Activated CD4-positive, alpha-beta T cell treated with anti-CD3 and anti-CD28 coated beads, Interleukin-2, amount 50 U/mL, for 1 hour (primary cell): ENCODE data around the gene SAMHD1.
"Not testable (repeated sequence)": the region's sequence is repeated elsewhere in the genome, so short reads cannot be mapped to it uniquely, and the experiment has no call there.

Experiments used
- DNase-seq: peaks from one replicate; pipeline ENCODE4 v3.0.0-alpha.2; 2020

SAMHD1 gene

GRCh38 chr20:36951979-36952738 is 651 bp upstream of the SAMHD1 start:
- no peak for DNase-seq

DNA sequence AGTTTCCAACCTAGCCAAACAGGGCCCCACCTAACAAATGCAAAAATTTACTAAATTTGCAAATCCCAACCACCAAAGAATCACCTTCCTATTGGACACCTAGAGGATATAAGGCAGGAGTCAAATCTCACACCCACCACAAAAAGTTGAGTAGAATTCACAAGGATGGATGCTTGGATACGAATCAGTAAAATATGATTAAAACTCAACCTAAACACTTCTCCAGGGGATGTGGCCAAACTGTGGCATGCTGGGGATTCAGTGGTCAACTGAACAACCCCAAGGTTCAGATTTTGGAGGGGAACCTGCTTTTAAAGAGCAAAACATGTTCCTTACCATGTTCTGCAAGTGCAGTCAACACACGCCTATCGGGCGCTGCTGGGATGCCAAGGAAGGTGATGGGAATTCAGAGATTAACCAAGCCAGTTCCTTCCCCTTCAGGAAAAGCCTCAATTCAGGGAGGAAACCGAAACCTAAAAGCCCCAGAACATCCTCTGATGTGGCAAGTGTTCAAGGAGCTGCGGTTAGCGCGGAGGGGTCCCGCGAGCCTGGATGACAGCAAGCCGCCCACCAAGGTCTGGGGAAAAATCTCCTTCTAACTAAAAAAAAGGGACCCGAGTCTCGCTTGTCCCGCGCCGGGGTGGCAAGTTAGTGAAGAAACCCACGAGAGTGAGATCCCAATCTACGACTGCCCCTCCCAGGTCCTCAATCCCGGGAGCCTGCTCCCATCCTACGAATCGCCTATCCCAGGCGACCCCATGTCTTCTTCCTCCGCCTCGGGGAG is 902 bp downstream of the SAMHD1 start:
- no peak for DNase-seq

DNA sequence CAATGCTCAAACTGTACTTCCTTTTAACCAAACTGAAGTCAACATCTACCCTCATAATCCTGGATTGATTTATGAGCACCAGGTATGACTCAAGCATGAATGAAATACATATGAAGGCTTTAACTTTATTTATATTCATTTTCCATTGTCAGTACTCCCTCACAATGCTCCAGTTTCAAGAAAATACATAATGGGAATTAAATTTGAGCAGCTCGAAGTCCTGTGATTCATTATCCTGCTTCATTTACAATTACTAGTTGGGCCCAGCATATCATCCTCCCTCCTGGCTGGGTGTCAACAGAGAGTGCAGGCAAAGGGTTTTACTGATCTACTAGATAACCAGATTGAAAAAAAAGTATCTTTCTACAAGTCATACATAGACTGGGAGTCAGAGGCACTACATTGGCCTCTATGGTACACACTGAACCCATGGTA is 10.1 kb downstream of the SAMHD1 start:
- no peak for DNase-seq

DNA sequence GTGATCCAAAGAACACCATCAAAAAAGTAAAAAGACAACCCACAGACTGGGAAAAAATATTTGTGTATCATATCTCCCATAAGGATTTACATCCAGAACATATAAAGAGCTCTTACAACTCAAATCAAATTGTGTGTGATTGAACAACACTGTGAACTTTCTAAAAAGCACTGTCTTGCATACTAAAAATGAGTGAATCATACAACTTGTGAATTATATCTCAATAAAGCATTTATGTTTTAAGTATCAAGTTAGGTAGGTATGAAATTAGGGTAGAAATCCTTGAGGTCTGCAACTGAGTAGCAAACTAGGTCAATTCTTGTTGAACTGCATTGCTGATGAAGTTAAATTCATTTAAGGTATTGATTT is 14.1 kb downstream of the SAMHD1 start:
- DNase-seq: no peak

DNA sequence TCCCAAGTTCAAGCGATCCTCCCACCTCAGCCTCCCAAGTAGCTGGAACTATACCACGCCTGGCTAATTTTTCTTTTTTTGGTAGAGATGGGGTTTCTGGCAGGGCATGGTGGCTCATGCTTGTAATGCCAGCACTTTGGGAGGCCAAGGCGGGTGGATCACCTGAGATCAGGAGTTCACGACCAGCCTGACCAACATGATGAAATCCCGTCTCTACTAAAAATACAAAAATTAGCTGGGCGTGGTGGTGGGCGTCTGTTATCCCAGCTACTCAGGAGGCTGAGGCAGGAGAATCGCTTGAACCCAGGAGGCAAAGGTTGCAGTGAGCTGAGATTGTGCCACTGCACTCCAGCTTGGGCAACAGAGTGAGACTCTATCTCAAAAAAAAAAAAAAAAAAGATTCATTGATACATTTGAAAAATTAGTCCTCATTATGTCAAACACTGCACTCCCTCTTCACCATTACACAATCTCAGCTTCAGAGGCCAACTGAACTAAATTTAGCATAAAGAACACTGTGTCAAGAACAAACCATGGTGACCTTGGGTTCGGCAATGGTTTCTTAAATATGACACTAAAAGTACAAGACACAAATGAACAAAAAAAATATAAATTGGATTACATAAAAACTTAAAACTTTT is 14.6 kb downstream of the SAMHD1 start:
- not testable (repeated sequence) for DNase-seq

DNA sequence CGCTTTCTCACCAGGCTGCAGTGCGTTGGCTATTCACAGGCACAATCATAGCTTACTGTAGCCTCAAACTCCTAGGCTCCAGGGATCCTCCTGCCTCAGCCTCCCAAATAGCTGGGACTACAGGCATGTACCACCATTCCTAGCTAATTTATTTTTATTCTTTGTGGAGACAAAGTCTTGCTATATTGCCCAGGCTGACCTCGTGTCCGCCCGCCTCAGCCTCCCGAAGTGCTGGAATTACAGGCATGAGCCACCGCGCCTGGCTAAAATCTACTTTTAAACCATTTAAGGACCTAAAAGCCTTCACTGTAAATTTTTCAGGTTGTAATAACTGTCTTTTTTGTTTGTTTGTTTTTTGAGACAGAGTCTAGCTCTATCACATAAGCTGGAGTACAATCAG is 15.2 kb downstream of the SAMHD1 start:
- DNase-seq: no peak

DNA sequence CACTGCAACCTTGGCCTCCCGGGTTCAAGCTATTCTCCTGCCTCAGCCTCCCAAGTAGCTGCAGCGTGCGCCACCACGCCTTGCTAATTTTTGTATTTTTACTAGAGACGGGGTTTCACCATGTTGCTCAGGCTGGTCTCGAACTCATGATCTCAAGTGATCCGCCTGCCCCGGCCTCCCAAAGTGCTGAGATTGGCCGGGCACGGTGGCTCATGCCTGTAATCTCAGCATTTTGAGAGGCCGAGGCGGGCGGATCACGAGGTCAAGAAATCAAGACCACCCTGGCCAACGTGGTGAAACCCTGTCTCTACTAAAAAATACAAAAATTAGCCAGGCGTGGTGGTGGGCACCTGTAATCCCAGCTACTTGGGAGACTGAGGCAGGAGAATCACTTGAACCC is 17.9 kb downstream of the SAMHD1 start:
- DNase-seq: not testable (repeated sequence)

GRCh38 chr20:36932476-36933426 is 18.8 kb downstream of the SAMHD1 start:
- no peak for DNase-seq

DNA sequence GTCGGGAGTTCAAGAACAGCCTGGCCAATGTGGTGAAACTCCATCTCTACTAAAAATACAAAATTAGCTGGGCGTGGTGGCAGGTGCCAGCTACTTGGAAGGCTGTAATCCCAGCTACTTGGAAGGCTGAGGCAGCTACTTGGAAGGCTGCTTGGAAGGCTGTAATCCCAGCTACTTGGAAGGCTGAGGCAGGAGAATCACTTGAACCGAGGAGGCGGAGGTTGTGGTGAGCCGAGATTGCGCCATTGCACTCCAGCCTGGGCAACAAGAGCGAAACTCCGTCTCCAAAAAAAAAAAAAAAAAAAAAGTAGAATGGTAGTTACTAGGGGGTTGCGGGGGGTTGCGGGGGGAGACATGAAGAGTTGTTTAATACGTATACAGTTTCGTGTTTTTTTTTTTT is 19.4 kb downstream of the SAMHD1 start:
- DNase-seq: not testable (repeated sequence)

DNA sequence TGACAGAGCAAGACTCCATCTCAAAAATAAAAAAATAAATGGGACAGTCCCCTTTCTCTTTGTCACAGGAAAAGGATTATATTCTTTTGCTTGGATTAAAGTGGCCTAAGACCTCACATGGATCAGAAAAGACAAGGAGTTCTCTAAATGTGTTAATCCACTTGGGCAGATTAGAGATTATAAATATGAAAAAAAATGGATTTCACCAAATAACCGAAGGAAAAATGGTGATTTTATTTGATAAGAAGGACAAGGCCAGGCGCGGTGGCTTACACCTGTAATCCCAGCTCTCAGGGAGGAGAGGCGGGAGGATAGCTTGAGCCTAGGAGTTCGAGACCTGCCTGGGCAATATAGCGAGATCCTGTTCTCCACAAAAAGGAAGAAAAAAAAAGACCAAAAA is 21.8 kb downstream of the SAMHD1 start:
- no peak for DNase-seq

- no peak for DNase-seq
Observed at GRCh38 chr20:36929290-36929689, 22.2 kb downstream of the SAMHD1 start.

DNA sequence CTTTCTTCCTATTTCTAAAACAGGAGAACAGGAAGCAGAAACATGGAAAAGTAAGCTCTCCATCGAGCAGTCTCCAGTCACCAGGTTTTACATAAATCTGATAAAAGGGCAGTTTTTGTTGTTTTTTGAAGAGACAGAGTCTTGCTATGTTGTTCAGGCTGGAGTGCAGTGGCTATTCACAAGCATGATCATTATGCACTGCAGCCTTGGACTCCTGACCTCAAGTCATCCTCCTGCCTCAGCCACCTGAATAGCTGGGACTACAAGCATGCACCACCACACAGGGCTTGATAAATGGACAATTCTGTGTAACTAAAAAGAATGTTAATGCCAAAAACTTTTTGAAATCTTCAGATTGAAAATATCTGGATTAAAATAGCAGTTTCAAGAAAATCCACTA is 23.8 kb downstream of the SAMHD1 start:
- DNase-seq: no peak

- DNase-seq: no peak
Observed at GRCh38 chr20:36926653-36927200, 24.8 kb downstream of the SAMHD1 start.

DNA sequence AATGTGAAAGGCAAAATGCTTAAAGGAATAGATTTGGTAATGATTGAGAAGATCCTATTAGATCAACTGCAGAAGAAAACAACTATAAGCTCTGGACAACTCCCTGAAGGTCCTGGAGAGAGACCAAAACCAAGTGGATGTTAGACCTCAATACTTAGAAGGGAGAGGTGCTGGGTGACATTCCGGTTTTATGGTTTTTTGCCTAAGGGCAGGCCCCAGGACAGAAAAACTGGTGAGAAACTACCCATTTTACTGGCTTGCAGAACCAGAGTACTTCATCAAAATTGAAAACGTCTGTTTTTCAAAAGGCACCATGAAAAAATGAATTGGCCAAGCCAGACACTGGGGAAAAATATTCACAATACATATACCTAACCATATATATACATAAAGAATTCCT is 26.3 kb downstream of the SAMHD1 start:
- DNase-seq: no peak

DNA sequence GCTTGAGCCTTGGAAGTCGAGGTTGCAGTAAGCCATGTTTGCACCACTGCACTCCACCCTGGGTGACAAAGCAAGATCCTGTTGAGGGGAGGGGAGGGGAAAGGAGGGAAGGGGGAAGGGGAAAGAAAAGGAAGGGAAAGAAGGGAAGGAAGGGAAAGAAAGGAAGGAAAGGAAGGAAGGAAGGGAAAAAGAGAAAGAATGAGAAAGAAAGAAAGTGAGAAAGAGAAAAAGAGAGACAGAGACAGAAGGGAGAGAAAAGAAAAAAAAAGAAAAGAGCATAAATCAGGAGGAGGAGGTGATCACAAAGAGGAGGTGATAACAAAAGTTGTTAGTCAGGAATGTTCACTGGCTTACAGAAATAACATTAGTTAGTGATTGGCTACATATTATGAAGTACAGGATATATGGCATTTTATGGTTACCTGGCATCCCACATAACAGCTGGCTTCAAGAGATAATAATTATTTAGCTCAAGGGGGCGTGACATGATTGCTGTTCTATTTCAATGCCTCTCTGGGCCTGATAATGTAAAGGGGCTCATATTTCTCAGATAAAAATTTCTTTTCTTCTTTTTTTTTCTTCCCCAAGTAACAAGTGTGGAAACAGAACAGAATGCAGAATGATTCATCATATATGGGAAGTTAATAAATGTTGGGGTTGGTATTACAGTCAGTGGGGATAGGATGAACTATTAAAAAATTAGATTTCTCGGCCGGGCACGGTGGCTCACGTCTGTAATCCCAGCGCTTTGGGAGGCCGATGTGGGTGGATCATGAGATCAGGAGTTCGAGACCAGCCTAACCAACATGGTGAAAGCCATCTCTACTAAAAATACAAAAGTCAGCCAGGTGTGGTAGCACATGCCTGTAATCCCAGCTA is 27.1 kb downstream of the SAMHD1 start:
- DNase-seq: no peak

GRCh38 chr20:36920334-36920730 is 31.2 kb downstream of the SAMHD1 start:
- DNase-seq: no peak

- no peak for DNase-seq
Observed at GRCh38 chr20:36919715-36920333, 31.7 kb downstream of the SAMHD1 start.

DNA sequence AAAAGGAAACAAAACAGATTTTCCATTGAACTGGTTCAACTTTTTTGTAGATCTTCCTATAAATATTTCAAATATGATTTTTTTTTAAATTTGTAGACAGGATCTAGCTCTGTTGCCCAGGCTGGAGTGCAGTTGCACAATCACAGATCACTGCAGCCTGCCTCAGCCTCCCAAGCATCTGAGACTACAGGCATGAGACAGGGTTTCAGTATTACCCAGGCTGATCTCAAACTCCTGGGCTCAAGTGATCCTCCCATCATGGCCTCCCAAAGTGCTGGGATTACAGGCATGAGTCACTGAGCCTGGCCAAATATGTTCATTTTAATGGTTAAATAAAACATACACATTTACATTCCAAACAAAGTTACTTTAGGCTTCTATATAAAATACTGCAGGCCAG is 33.6 kb downstream of the SAMHD1 start:
- no peak for DNase-seq

GRCh38 chr20:36917240-36917639 is 34.3 kb downstream of the SAMHD1 start:
- no peak for DNase-seq

- DNase-seq: no peak
Observed at GRCh38 chr20:36916199-36916598, 35.3 kb downstream of the SAMHD1 start.

DNA sequence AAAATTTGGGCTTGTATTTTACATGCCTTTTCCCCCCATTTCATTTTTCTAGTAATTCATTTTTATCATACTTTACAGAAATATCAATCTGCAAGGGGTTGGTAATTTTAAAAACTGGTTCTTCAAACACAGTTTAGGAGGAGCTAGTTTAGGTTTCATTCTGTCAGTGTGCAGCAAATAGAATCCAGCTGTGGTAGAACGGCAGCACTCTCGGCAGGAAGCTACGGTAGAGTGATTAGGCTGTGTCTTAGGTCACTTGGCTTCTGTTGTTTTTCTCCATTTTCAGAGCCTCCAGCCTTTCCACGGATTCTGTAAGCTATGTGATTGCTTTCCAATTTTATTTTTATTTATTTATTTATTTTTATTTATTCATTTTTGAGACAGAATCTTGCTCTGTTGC is 42.9 kb downstream of the SAMHD1 start:
- DNase-seq: no peak
